Measurements from ENCODE around the gene PLEKHM3.

- no peak for TF ChIP-seq CTCF (IDR thresholded peaks at IDR 0.05)
- no peak for TF ChIP-seq POLR2A (IDR thresholded peaks at IDR 0.05)
- TF ChIP-seq POLR2AphosphoS5 (IDR thresholded peaks at IDR 0.05): no peak
- TF ChIP-seq EP300 (IDR thresholded peaks at IDR 0.05): no peak
Observed at GRCh38 chr2:207935121-207935990, 90.0 kb downstream of the PLEKHM3 start.
